BE2C (cell line): ENCODE data around the gene DCDC1.

Source experiments
- DNase-seq: peaks from one replicate; pipeline ENCODE4 v3.0.0-alpha.2; 2020
- H3K27me3 ChIP-seq: fragments of 250-450 bp; sonication (Bioruptor Pico); 2 replicates; pipeline ENCODE4 v1.5.1; 2020; ENCODE audit warnings: mild to moderate bottlenecking
- H3K36me3 ChIP-seq: fragments of 250-450 bp; sonication (Bioruptor Pico); 2 replicates; pipeline ENCODE4 v1.5.1; 2020; ENCODE audit warnings: mild to moderate bottlenecking
- H3K4me1 ChIP-seq: fragments of 250-450 bp; sonication (Bioruptor Pico); 2 replicates; pipeline ENCODE4 v1.5.1; 2020
- H3K4me3 ChIP-seq: 2 replicates; pipeline ENCODE4 v1.5.1; 2011; ENCODE audit warnings: low read depth, low read length
- H3K9me3 ChIP-seq: fragments of 250-450 bp; sonication (Bioruptor Pico); 2 replicates; pipeline ENCODE4 v1.5.1; 2020
- TF ChIP-seq, protein P1 (sequence below): IDR thresholded peaks from 2 replicates; pipeline ENCODE4 v1.5.1; 2012; ENCODE audit warnings: mild to moderate bottlenecking, low read depth, low read length

DCDC1 gene

DNA sequence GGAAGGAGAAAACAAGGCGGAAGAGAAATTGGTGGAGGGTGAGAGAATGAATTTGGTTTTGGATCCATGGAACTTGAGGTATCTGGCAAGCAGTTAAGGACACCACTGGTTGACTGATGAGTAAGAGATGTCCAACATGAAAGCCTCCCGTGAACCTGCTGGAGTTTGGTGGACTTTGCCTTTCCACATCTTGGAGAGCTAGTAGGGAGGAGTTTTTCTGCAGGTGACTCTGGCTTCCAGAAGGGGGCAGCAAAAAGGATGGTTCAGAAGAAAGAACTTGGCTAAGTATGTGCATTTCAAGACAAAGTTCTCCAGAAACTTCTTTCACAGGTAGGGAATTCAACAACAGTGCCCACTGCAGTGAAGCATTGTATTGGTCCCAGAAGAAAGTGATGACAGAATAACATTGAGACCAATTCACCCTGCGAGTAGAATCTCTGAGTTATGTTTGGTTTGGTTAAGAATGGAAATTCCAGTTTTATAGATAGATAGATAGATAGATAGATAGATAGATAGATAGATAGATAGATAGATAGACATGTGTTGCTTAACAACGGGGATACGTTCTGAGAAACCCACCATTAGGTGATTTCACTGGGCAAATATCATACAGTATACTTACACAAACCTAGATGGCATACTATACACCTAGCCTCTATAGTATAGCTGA, 28.5 kb downstream of the DCDC1 start:
- no peaks in the 10 kb centered on the region for H3K36me3 ChIP-seq
- H3K4me3 ChIP-seq = no peak overlapping the region
- TF ChIP-seq, protein P1, sequence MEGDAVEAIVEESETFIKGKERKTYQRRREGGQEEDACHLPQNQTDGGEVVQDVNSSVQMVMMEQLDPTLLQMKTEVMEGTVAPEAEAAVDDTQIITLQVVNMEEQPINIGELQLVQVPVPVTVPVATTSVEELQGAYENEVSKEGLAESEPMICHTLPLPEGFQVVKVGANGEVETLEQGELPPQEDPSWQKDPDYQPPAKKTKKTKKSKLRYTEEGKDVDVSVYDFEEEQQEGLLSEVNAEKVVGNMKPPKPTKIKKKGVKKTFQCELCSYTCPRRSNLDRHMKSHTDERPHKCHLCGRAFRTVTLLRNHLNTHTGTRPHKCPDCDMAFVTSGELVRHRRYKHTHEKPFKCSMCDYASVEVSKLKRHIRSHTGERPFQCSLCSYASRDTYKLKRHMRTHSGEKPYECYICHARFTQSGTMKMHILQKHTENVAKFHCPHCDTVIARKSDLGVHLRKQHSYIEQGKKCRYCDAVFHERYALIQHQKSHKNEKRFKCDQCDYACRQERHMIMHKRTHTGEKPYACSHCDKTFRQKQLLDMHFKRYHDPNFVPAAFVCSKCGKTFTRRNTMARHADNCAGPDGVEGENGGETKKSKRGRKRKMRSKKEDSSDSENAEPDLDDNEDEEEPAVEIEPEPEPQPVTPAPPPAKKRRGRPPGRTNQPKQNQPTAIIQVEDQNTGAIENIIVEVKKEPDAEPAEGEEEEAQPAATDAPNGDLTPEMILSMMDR = peak; percentile 61
- no peaks in the 10 kb centered on the region for H3K9me3 ChIP-seq
- H3K4me1 ChIP-seq = no peaks in the 10 kb centered on the region
- H3K27me3 ChIP-seq = no peaks in the 10 kb centered on the region
- DNase-seq = peak; percentile 4

DNA sequence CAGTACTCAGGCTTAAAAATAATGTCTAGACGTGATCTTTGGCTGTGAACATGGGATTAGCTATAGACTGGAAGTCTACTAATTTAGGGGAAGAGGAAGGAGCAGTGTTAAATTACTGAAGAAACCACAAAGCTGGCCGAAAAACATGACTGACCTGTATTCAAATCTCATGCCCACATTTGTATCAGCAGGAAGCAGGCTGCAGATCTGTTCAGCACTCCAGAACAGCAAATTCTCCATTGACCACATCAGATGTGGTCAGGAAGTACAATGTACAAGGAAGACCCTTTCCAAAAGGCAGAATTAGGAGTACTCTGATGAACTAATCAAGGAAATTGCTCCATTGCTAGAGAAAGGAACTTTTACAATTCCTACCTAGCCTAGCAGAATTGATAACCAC, 31.7 kb downstream of the DCDC1 start:
- H3K4me1 ChIP-seq = no peaks in the 10 kb centered on the region
- DNase-seq = no peak
- no peaks in the 10 kb centered on the region for H3K27me3 ChIP-seq
- TF ChIP-seq, protein P1 = no peak
- H3K9me3 ChIP-seq = no peaks in the 10 kb centered on the region
- no peaks in the 10 kb centered on the region for H3K36me3 ChIP-seq
- no peak overlapping the region for H3K4me3 ChIP-seq

DNA sequence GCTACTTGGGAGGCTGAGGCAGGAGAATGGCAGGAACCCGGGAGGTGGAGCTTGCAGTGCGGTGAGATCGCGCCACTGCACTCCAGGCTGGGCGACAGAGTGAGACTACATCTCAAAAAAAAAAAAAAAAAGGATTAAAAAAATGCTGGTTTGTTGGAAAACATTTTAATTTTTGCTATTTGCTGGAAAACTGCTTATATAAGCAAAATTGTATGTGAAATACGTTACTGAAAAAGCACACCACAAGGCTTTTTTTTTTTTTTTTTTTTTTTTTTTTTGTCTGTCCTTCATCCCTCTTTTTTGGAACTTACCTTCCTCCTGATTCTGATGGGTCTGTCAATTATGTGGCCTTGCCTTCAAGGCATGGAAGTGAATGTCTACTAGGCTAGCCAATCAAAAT, 40.8 kb downstream of the DCDC1 start:
- DNase-seq = no peak
- no peak overlapping the region for H3K4me3 ChIP-seq
- H3K9me3 ChIP-seq = no peaks in the 10 kb centered on the region
- no peaks in the 10 kb centered on the region for H3K36me3 ChIP-seq
- no peaks in the 10 kb centered on the region for H3K27me3 ChIP-seq
- no peaks in the 10 kb centered on the region for H3K4me1 ChIP-seq
- TF ChIP-seq, protein P1 = no peak

DNA sequence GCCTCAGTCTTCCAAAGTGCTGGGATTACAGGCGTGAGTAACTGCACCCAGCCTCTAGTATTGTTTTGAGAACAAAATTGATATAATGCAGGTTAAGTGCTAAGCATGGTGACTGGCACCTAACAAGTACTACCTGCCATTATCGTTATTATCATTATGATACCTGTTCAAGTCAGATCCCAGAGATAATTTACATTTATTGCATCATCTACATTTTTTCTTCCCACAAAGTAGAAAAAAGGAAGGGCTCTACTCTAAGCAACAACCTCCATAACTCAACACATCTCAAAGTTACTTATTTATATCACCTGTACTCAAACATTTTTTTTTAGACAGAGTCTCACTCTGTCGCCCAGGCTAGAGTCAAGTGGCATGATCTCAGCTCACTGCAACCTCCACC, 42.1 kb downstream of the DCDC1 start:
- TF ChIP-seq, protein P1 = no peak
- Histone ChIP-seq H3K27me3 (no peaks in the 10 kb centered on the region), H3K4me3 (no peak overlapping the region), H3K4me1 (no peaks in the 10 kb centered on the region), H3K36me3 (no peaks in the 10 kb centered on the region), H3K9me3 (no peaks in the 10 kb centered on the region)
- no peak for DNase-seq

DNA sequence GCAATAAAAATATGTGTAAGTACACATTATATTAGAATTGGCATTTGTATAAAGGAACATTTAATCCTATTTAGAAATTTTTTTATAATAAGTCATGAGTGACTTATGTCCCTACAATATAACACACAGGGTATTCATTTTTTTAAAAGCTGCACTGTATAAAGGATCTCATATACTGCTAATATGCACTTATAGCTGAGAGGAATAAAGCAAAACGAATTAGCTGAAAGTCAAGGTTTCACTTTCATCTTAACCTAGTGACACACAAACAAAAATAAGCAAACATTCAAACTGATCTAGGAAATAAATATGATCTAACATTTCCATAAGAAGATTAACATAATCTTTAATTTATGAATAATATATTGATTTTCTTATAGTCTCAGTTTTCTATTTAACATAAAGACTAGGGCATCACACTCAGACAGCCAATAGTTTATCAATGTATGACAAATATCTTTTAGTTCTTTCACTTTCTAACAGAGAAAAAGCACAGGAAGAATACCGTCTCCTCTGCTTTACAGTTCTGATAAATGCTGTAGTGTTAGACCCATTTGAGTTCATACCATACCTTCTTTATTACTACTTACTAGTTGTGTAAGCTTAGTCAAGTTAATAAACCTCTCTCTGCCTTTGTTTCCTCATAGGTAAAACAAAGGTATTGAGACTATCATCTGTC, 42.9 kb downstream of the DCDC1 start:
- no peaks in the 10 kb centered on the region for H3K9me3 ChIP-seq
- TF ChIP-seq, protein P1 = no peak
- no peaks in the 10 kb centered on the region for H3K27me3 ChIP-seq
- H3K4me3 ChIP-seq = no peak overlapping the region
- no peaks in the 10 kb centered on the region for H3K4me1 ChIP-seq
- no peaks in the 10 kb centered on the region for H3K36me3 ChIP-seq
- DNase-seq = no peak

DNA sequence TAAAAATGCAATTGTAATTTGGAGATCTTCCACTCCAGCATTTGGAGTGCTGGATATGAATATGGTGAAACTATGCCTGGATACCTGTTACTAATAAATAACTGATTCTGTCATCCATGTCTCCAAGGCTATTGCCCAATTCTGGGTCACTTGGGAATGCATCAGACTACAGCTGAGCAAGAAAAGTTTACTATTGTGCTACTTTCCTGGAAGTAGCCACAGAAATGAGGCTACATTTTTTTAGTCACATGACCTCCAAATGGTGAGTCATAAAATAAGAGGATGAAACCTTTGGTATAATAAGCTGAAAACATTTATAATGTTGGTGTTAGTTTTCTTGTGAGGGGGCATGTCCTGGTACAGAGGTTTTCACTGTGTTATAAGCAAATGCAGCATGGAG, 44.4 kb downstream of the DCDC1 start:
- Histone ChIP-seq H3K9me3 (no peaks in the 10 kb centered on the region), H3K4me3 (no peak overlapping the region), H3K27me3 (no peaks in the 10 kb centered on the region), H3K4me1 (no peaks in the 10 kb centered on the region), H3K36me3 (no peaks in the 10 kb centered on the region)
- TF ChIP-seq, protein P1 = no peak
- DNase-seq = no peak
